ENCODE results near the gene RBMS1. TPM values are rescaled to one million over a fixed set of nuclear protein-coding genes. Genes with fewer than 3 reads are reported as not detected.

Gene RBMS1
- total RNA-seq, 1 donor = 111 TPM

GRCh38 chr2:160505256-160505655 lies 11.6 kb upstream of the RBMS1 start:
- Histone ChIP-seq H3K9me3 (ENCODE audit: low read depth, low read length) (no peaks in the 10 kb centered on the region), H3K27me3 (ENCODE audit: insufficient read depth, low read length) (no peaks in the 10 kb centered on the region), H4K20me1 (ENCODE audit: insufficient read depth, low read length) (no peaks in the 10 kb centered on the region), H2AFZ (ENCODE audit: low read length) (peak overlapping the region; percentile 81), H3K36me3 (ENCODE audit: insufficient read depth, low read length) (no peaks in the 10 kb centered on the region), H3K4me2 (ENCODE audit: insufficient read depth, low read length) (peak overlapping the region; percentile 29), H3K79me2 (ENCODE audit: insufficient read depth, low read length) (no peaks in the 10 kb centered on the region), H3K4me1 (ENCODE audit: insufficient read depth, low read length) (no peaks in the 10 kb centered on the region), H3K27ac (ENCODE audit: low read depth, low read length) (no peak overlapping the region), H3K4me3 (ENCODE audit: insufficient read depth, low read length) (no peak overlapping the region)
- TF ChIP-seq CTCF (IDR thresholded peaks at IDR 0.05; ENCODE audit: extremely low read depth, low read depth, low read length) = no peak
- DNase-seq (ENCODE audit: insufficient read length, low spot score, missing footprints) = no peak

- no peak for DNase-seq (ENCODE audit: insufficient read length, low spot score, missing footprints)
- H4K20me1 ChIP-seq (ENCODE audit: insufficient read depth, low read length) = no peaks in the 10 kb centered on the region
- H3K4me3 ChIP-seq (ENCODE audit: insufficient read depth, low read length) = no peak overlapping the region
- no peaks in the 10 kb centered on the region for H3K27me3 ChIP-seq (ENCODE audit: insufficient read depth, low read length)
- H2AFZ ChIP-seq (ENCODE audit: low read length) = no peak overlapping the region
- peaks cover 4% of the 10 kb centered on the region for H3K4me1 ChIP-seq (ENCODE audit: insufficient read depth, low read length)
- no peaks in the 10 kb centered on the region for H3K9me3 ChIP-seq (ENCODE audit: low read depth, low read length)
- TF ChIP-seq CTCF (IDR thresholded peaks at IDR 0.05; ENCODE audit: extremely low read depth, low read depth, low read length) = no peak
- no peak overlapping the region for H3K4me2 ChIP-seq (ENCODE audit: insufficient read depth, low read length)
- H3K79me2 ChIP-seq (ENCODE audit: insufficient read depth, low read length) = no peaks in the 10 kb centered on the region
- no peak overlapping the region for H3K27ac ChIP-seq (ENCODE audit: low read depth, low read length)
- H3K36me3 ChIP-seq (ENCODE audit: insufficient read depth, low read length) = no peaks in the 10 kb centered on the region
These were observed 8.9 kb upstream of the RBMS1 start for GRCh38 chr2:160502478-160502877.

GRCh38 chr2:160501370-160501769 lies 7.8 kb upstream of the RBMS1 start:
- Histone ChIP-seq H3K4me1 (ENCODE audit: insufficient read depth, low read length) (peaks cover 4% of the 10 kb centered on the region), H3K4me3 (ENCODE audit: insufficient read depth, low read length) (no peak overlapping the region), H3K4me2 (ENCODE audit: insufficient read depth, low read length) (no peak overlapping the region), H2AFZ (ENCODE audit: low read length) (no peak overlapping the region), H4K20me1 (ENCODE audit: insufficient read depth, low read length) (no peaks in the 10 kb centered on the region), H3K9me3 (ENCODE audit: low read depth, low read length) (no peaks in the 10 kb centered on the region), H3K27me3 (ENCODE audit: insufficient read depth, low read length) (no peaks in the 10 kb centered on the region), H3K27ac (ENCODE audit: low read depth, low read length) (no peak overlapping the region), H3K36me3 (ENCODE audit: insufficient read depth, low read length) (no peaks in the 10 kb centered on the region), H3K79me2 (ENCODE audit: insufficient read depth, low read length) (no peaks in the 10 kb centered on the region)
- DNase-seq (ENCODE audit: insufficient read length, low spot score, missing footprints) = no peak
- TF ChIP-seq CTCF (IDR thresholded peaks at IDR 0.05; ENCODE audit: extremely low read depth, low read depth, low read length) = no peak

- no peak for TF ChIP-seq CTCF (IDR thresholded peaks at IDR 0.05; ENCODE audit: extremely low read depth, low read depth, low read length)
- no peak overlapping the region for H2AFZ ChIP-seq (ENCODE audit: low read length)
- no peaks in the 10 kb centered on the region for H3K27me3 ChIP-seq (ENCODE audit: insufficient read depth, low read length)
These were observed 6.3 kb upstream of the RBMS1 start for GRCh38 chr2:160499865-160500264.

More at GRCh38 chr2:160499865-160500264, 6.3 kb upstream of the RBMS1 start:
- H3K9me3 ChIP-seq (ENCODE audit: low read depth, low read length) = no peaks in the 10 kb centered on the region
- H4K20me1 ChIP-seq (ENCODE audit: insufficient read depth, low read length) = no peaks in the 10 kb centered on the region
- H3K27ac ChIP-seq (ENCODE audit: low read depth, low read length) = no peak overlapping the region
- no peak overlapping the region for H3K4me3 ChIP-seq (ENCODE audit: insufficient read depth, low read length)
- H3K79me2 ChIP-seq (ENCODE audit: insufficient read depth, low read length) = no peaks in the 10 kb centered on the region
- no peak for DNase-seq (ENCODE audit: insufficient read length, low spot score, missing footprints)
- H3K4me1 ChIP-seq (ENCODE audit: insufficient read depth, low read length) = peaks cover 4% of the 10 kb centered on the region
- no peaks in the 10 kb centered on the region for H3K36me3 ChIP-seq (ENCODE audit: insufficient read depth, low read length)
- no peak overlapping the region for H3K4me2 ChIP-seq (ENCODE audit: insufficient read depth, low read length)
